Omental fat pad (tissue), 4 donors: Measurements from ENCODE around the gene VAT1L. TPM values are rescaled to one million over a fixed set of nuclear protein-coding genes. Genes with fewer than 3 reads are reported as not detected.

Experiments used
- ATAC-seq: fragments of 150-250 bp; one replicate; pipeline ENCODE4 v1.9.1; 2016; ENCODE audit warnings: mild to moderate bottlenecking, moderate library complexity; ENCODE audit not compliant: low FRiP score
- DNase-seq: peaks from one replicate; pipeline ENCODE4 v3.0.0-alpha.2; 2019; ENCODE audit warnings: low spot score
- CTCF ChIP-seq, 3 donors: fragments of 450-650 bp; IDR thresholded peaks; one replicate each; pipeline ENCODE4 v1.5.1; 2016 to 2017; ENCODE audit warnings: antibody characterized with exemption in 3 of 3, mild to moderate bottlenecking in 3 of 3, moderate library complexity in 2 of 3
- total RNA-seq, 4 donors: library from RNA; depleted of rRNA; stranded (reverse); fragments of >200 nt; gene quantifications; one replicate each; pipeline ENCODE4 v1.1.0, GENCODE V29; 2016

VAT1L gene
- total RNA-seq, 4 donors from 2014 or later, result 0.50 to 1.3 (median 0.80) TPM

- ATAC-seq (no peak), DNase-seq (no peak)
- TF ChIP-seq CTCF (IDR thresholded peaks at IDR 0.05), result no peak
These were observed 86.0 kb downstream of the VAT1L start for GRCh38 chr16:77874347-77874746.

- ATAC-seq (no peak), DNase-seq (no peak)
- no peak for TF ChIP-seq CTCF (IDR thresholded peaks at IDR 0.05)
These were observed 88.4 kb downstream of the VAT1L start for GRCh38 chr16:77876776-77877175.

- ATAC-seq, result no peak
- no peak for DNase-seq
- no peak for TF ChIP-seq CTCF (IDR thresholded peaks at IDR 0.05)
These were observed 89.5 kb downstream of the VAT1L start for GRCh38 chr16:77877712-77878347.

- DNase-seq (no peak), ATAC-seq (no peak)
- no peak for TF ChIP-seq CTCF (IDR thresholded peaks at IDR 0.05)
These were observed 93.1 kb downstream of the VAT1L start for GRCh38 chr16:77881355-77882030.

- no peak for TF ChIP-seq CTCF (IDR thresholded peaks at IDR 0.05)
- no peak for ATAC-seq
- no peak for DNase-seq
These were observed 94.0 kb downstream of the VAT1L start for GRCh38 chr16:77882358-77882757.

- TF ChIP-seq CTCF (IDR thresholded peaks at IDR 0.05), result no peak
- no peak for ATAC-seq
- DNase-seq, result no peak
These were observed 97.4 kb downstream of the VAT1L start for GRCh38 chr16:77885571-77886295.
